ENCODE results near the gene PLGRKT. TPM values are rescaled to one million over a fixed set of nuclear protein-coding genes. Genes with fewer than 3 reads are reported as not detected.

PLGRKT gene
- total RNA-seq, 1 experiment from 2014 or later, result 11.4 TPM

DNA sequence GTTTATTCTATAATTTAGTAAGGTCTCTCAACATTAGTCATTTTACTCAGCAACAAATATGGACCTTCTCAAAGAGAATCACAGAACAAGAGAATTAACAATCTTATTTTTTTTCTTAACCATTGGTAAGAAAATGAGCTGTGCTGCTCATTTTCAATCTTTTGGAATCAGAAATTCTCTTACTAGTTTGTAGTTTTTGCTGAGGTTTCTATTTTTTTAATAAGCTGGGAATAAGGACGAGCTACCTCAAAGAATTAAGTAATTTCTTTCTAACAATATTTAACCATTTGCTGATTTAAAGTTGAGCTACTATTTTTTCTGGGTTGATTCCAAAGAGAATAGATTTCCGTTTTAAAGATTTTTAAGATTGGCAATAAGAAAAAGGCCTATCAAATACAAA, 44.2 kb downstream of the PLGRKT start:
- BruUV-seq (replicated peaks), result no TSS peak
- POLR2A ChIA-PET (ENCODE audit: unreplicated experiment), result no interaction called here

GRCh38 chr9:5392285-5392684, 45.4 kb downstream of the PLGRKT start:
- Histone ChIP-seq H3K4me2 (ENCODE audit: low read length) (no peak overlapping the region), H4K20me1 (ENCODE audit: low read length) (no peaks in the 10 kb centered on the region), H3K9ac (ENCODE audit: low read length) (no peak overlapping the region), H2AFZ (ENCODE audit: low read length) (no peak overlapping the region), H3K4me1 (ENCODE audit: insufficient read depth, low read length) (peaks cover 15% of the 10 kb centered on the region), H3K79me2 (ENCODE audit: low read length) (no peaks in the 10 kb centered on the region), H3K4me3 (ENCODE audit: low read length) (no peak overlapping the region), H3K9me2 (replicated peaks; ENCODE audit: low read length) (no peaks in the 10 kb centered on the region), H3K36me3 (ENCODE audit: low read depth, low read length) (no peaks in the 10 kb centered on the region), H3F3A (ENCODE audit: low read length, unreplicated experiment) (no peaks in the 10 kb centered on the region), H3K9me3 (ENCODE audit: low read length) (no peaks in the 10 kb centered on the region), H3K27me3 (ENCODE audit: low read length) (no peaks in the 10 kb centered on the region), H3K27ac (ENCODE audit: low read length) (no peak overlapping the region)
- ATAC-seq, result no peak
- no peak for DNase-seq
- TF ChIP-seq EZH2phosphoT487 (IDR thresholded peaks at IDR 0.05; ENCODE audit: borderline replicate concordance, low read length), result no peak
- ChIA-PET CTCF (no interaction called here), POLR2A (ENCODE audit: unreplicated experiment) (no interaction called here)
- BruUV-seq (replicated peaks), result no TSS peak
- intact Hi-C loops (cut with micrococcal nuclease), result no loop called here

More for the DNA sequence above, 44.2 kb downstream of the PLGRKT start:
- no peak overlapping the region for H3K4me3 ChIP-seq (ENCODE audit: low read length)
- H3K27ac ChIP-seq (ENCODE audit: low read length), result no peak overlapping the region
- no peak overlapping the region for H3K4me2 ChIP-seq (ENCODE audit: low read length)
- H3K9me3 ChIP-seq (ENCODE audit: low read length), result no peaks in the 10 kb centered on the region
- no peaks in the 10 kb centered on the region for H4K20me1 ChIP-seq (ENCODE audit: low read length)
- no peaks in the 10 kb centered on the region for H3K79me2 ChIP-seq (ENCODE audit: low read length)
- H3F3A ChIP-seq (ENCODE audit: low read length, unreplicated experiment), result no peaks in the 10 kb centered on the region
- ATAC-seq (no peak), DNase-seq (no peak)
- CTCF ChIA-PET, result no interaction called here
- H3K9me2 ChIP-seq (replicated peaks; ENCODE audit: low read length), result no peaks in the 10 kb centered on the region
- no peak overlapping the region for H2AFZ ChIP-seq (ENCODE audit: low read length)
- H3K36me3 ChIP-seq (ENCODE audit: low read depth, low read length), result no peaks in the 10 kb centered on the region
- H3K9ac ChIP-seq (ENCODE audit: low read length), result no peak overlapping the region
- intact Hi-C loops (cut with micrococcal nuclease), result no loop called here
- H3K27me3 ChIP-seq (ENCODE audit: low read length), result no peaks in the 10 kb centered on the region
- H3K4me1 ChIP-seq (ENCODE audit: insufficient read depth, low read length), result peaks cover 13% of the 10 kb centered on the region
- TF ChIP-seq EZH2phosphoT487 (IDR thresholded peaks at IDR 0.05; ENCODE audit: borderline replicate concordance, low read length) (no peak), EZH2 (IDR thresholded peaks at IDR 0.05; ENCODE audit: low read length, unreplicated experiment) (no peak), CTCF (conservative IDR thresholded peaks at IDR 0.05; ENCODE audit: low read depth, low read length) (no peak)

- Histone ChIP-seq H3K4me3 (ENCODE audit: low read length) (no peak overlapping the region), H3K27ac (ENCODE audit: low read length) (no peak overlapping the region), H3K27me3 (ENCODE audit: low read length) (no peaks in the 10 kb centered on the region), H3K9me3 (ENCODE audit: low read length) (no peaks in the 10 kb centered on the region), H3F3A (ENCODE audit: low read length, unreplicated experiment) (no peaks in the 10 kb centered on the region), H3K9ac (ENCODE audit: low read length) (no peak overlapping the region), H2AFZ (ENCODE audit: low read length) (no peak overlapping the region), H3K36me3 (ENCODE audit: low read depth, low read length) (no peaks in the 10 kb centered on the region), H3K9me2 (replicated peaks; ENCODE audit: low read length) (no peaks in the 10 kb centered on the region), H3K79me2 (ENCODE audit: low read length) (no peaks in the 10 kb centered on the region), H4K20me1 (ENCODE audit: low read length) (no peaks in the 10 kb centered on the region), H3K4me2 (ENCODE audit: low read length) (peak overlapping the region; percentile 19; the same call in 1 of the 2 replicates), H3K4me1 (ENCODE audit: insufficient read depth, low read length) (peaks cover 15% of the 10 kb centered on the region)
- POLR2A ChIA-PET (ENCODE audit: unreplicated experiment), result no interaction called here
- ATAC-seq (peak; percentile 61), DNase-seq (peak; percentile 73)
- intact Hi-C loops (cut with micrococcal nuclease), result no loop called here
- CTCF ChIA-PET, result no interaction called here
- BruUV-seq (replicated peaks), result no TSS peak
- TF ChIP-seq CTCF (conservative IDR thresholded peaks at IDR 0.05; ENCODE audit: low read depth, low read length) (no peak), EZH2phosphoT487 (IDR thresholded peaks at IDR 0.05; ENCODE audit: borderline replicate concordance, low read length) (no peak), EZH2 (IDR thresholded peaks at IDR 0.05; ENCODE audit: low read length, unreplicated experiment) (no peak)
Observed at GRCh38 chr9:5389109-5389732, 48.5 kb downstream of the PLGRKT start.
